PC-9 (cell line): ENCODE data around the gene SORT1.

Source experiments
- CTCF ChIP-seq: fragments of 200-600 bp; sonication (generic); conservative IDR thresholded peaks from 2 replicates; pipeline ENCODE4 v1.6.1; 2017; ENCODE audit warnings: mixed run types, antibody characterized with exemption, mild to moderate bottlenecking, moderate library complexity
- EZH2 ChIP-seq: fragments of 200-600 bp; sonication (generic); IDR thresholded peaks from 2 replicates; pipeline ENCODE4 v1.8.0; 2017; ENCODE audit warnings: antibody characterized with exemption, low read depth

- TF ChIP-seq CTCF (no peak), EZH2 (no peak)
Measured at GRCh38 chr1:109432336-109432735, 34.6 kb upstream of the SORT1 start.
